H1 (cell line): ENCODE measurements around the gene KMT5C. TPM values are rescaled to one million over a fixed set of nuclear protein-coding genes. Genes with fewer than 3 reads are reported as not detected.

Experiments used
- ATF3 ChIP-seq: IDR thresholded peaks from 2 replicates; pipeline ENCODE4 v1.6.1; 2011; ENCODE audit warnings: low read depth, mild to moderate bottlenecking, low read length; ENCODE audit not compliant: insufficient read depth
- RFX5 ChIP-seq: IDR thresholded peaks from 2 replicates; pipeline ENCODE4 v1.6.1; 2011; ENCODE audit warnings: low read depth, low read length, improper control_type of control experiment, borderline replicate concordance
- TCF12 ChIP-seq: IDR thresholded peaks from 2 replicates; pipeline ENCODE4 v1.6.1; 2011; ENCODE audit warnings: low read depth, mild to moderate bottlenecking, low read length
- polyA plus RNA-seq, 7 experiments: library from polyadenylated mRNA; depleted of rRNA in 3 of 7; stranded (reverse) in 5 of 7; unstranded in 2 of 7; fragments of >200 nt in 5 of 7; fragments of 200-250 nt in 2 of 7; gene quantifications; 1 replicate in 5 of 7; 2 replicates in 1 of 7; 4 replicates in 1 of 7; pipeline versions ENCODE4 v1.2.1 to v1.2.3, GENCODE V29; 2011 to 2013; ENCODE audit warnings: missing spikeins in 2 of 7, mixed read lengths in 2 of 7
- total RNA-seq: library from RNA; stranded (reverse); fragmentation: NEBNext Ultra II Directional; extraction: Animal tissue kit (Norgen Biotek cat#: 25700); gene quantifications from 2 replicates; pipeline ENCODE4 v1.2.1, GENCODE V29; 2021

The KMT5C gene
- total and polyA plus RNA-seq, 2 of the 8 experiments (the other 6 are each of a cell fraction or from before 2014, with no cell fraction given): 24.9 to 31.5 TPM

- TF ChIP-seq TCF12 (no peak), ATF3 (no peak), RFX5 (no peak)
Measured at GRCh38 chr19:55390461-55390880, 50.8 kb downstream of the KMT5C start (continued).
